DMS 273 treated with DMSO at 0.1 percent for 48 hours (cell line): ENCODE data around the gene SLC35F3.
"Not testable (repeated sequence)": the region's sequence is repeated elsewhere in the genome, so short reads cannot be mapped to it uniquely, and the experiment has no call there.

Experiments used
- DNase-seq: peaks from one replicate; lab custom pipeline; 2025; lab: John Stamatoyannopoulos, UW

SLC35F3 gene

GRCh38 chr1:234188454-234188792, 283.9 kb downstream of the SLC35F3 start:
- DNase-seq, result no peak

GRCh38 chr1:234197839-234198238, 293.4 kb downstream of the SLC35F3 start:
- DNase-seq, result no peak

GRCh38 chr1:234199476-234200127, 295.1 kb downstream of the SLC35F3 start:
- no peak for DNase-seq

- no peak for DNase-seq
Measured at GRCh38 chr1:234200566-234200965, 296.1 kb downstream of the SLC35F3 start.

GRCh38 chr1:234201600-234201999, 297.1 kb downstream of the SLC35F3 start:
- no peak for DNase-seq

- DNase-seq, result no peak
Measured at GRCh38 chr1:234205966-234206365, 301.5 kb downstream of the SLC35F3 start.

- DNase-seq, result no peak
Measured at GRCh38 chr1:234206651-234207284, 302.3 kb downstream of the SLC35F3 start.

GRCh38 chr1:234208351-234208750, 303.9 kb downstream of the SLC35F3 start:
- no peak for DNase-seq

GRCh38 chr1:234208791-234209190, 304.3 kb downstream of the SLC35F3 start:
- DNase-seq, result no peak

GRCh38 chr1:234210429-234210828, 306.0 kb downstream of the SLC35F3 start:
- DNase-seq, result not testable (repeated sequence)

- not testable (repeated sequence) for DNase-seq
Measured at GRCh38 chr1:234211855-234212254, 307.4 kb downstream of the SLC35F3 start.

- peak; percentile 29 for DNase-seq
Measured at GRCh38 chr1:234212764-234213657, 308.5 kb downstream of the SLC35F3 start.

GRCh38 chr1:234213658-234214128, 309.2 kb downstream of the SLC35F3 start:
- DNase-seq, result no peak

- DNase-seq, result no peak
Measured at GRCh38 chr1:234214129-234214910, 309.8 kb downstream of the SLC35F3 start.

GRCh38 chr1:234214911-234215892, 310.7 kb downstream of the SLC35F3 start:
- DNase-seq, result no peak

- no peak for DNase-seq
Measured at GRCh38 chr1:234216116-234216703, 311.7 kb downstream of the SLC35F3 start.

- no peak for DNase-seq
Measured at GRCh38 chr1:234217316-234217840, 312.9 kb downstream of the SLC35F3 start.

- no peak for DNase-seq
Measured at GRCh38 chr1:234218078-234218477, 313.6 kb downstream of the SLC35F3 start.

- DNase-seq, result no peak
Measured at GRCh38 chr1:234219711-234220110, 315.2 kb downstream of the SLC35F3 start.

GRCh38 chr1:234221601-234222000, 317.1 kb downstream of the SLC35F3 start:
- no peak for DNase-seq
